A549 (cell line): Measurements from ENCODE around the gene TXNRD2. TPM values are rescaled to one million over a fixed set of nuclear protein-coding genes. Genes with fewer than 3 reads are reported as not detected.

Source experiments
- ATAC-seq, 2 experiments: fragments of 200-7000 bp in 1 of 2; fragments of >200 bp in 1 of 2; cut with Nextera tagmentation in 1 of 2; cut with Tn5 transposase in 1 of 2; 3 replicates each; pipeline versions ENCODE4 v1.8.0 to v1.9.1; 2018 to 2020; ENCODE audit warnings: mild to moderate bottlenecking in 1 of 2, moderate library complexity in 1 of 2
- CTCF ChIA-PET: fragments of 300-600 bp; sonication (Branson Sonifier 250); formaldehyde crosslinking; extraction: SDS; loops from one replicate; lab custom pipeline; 2021; ENCODE audit warnings: antibody characterized with exemption, inconsistent platforms; lab: Yijun Ruan, JAX
- POLR2A ChIA-PET: fragments of 350-600 bp; formaldehyde crosslinking; extraction: SDS; loops from one replicate; lab custom pipeline; 2021; ENCODE audit warnings: antibody characterized with exemption, inconsistent platforms; lab: Yijun Ruan, JAX
- DNase-seq, 2 experiments: peaks; one replicate each; pipeline versions ENCODE4 v3.0.0 to v3.0.0-alpha.2; 2011 to 2016; ENCODE audit warnings: low read depth in 1 of 2, low spot score in 1 of 2
- FAIRE-seq: peaks from 2 replicates; lab custom pipeline; 2011; peaks lifted over from hg19 to GRCh38; lab: Jason Lieb, UNC
- H3K27ac ChIP-seq, 2 experiments: fragments of >200 bp; sonication (Bioruptor Twin); formaldehyde crosslinking; 3 replicates each; pipeline ENCODE4 v1.5.1; 2016 to 2017
- H3K4me1 ChIP-seq: fragments of >200 bp; sonication (Bioruptor Twin); formaldehyde crosslinking; 3 replicates; pipeline ENCODE4 v1.6.1; 2016
- H3K4me2 ChIP-seq: fragments of >200 bp; sonication (Bioruptor Twin); formaldehyde crosslinking; 3 replicates; pipeline ENCODE4 v1.6.1; 2016
- H3K4me3 ChIP-seq: fragments of >200 bp; sonication (Bioruptor Twin); formaldehyde crosslinking; 3 replicates; pipeline ENCODE4 v1.5.1; 2016
- H3K9me3 ChIP-seq: fragments of >200 bp; sonication (Bioruptor Twin); formaldehyde crosslinking; 3 replicates; pipeline ENCODE4 v1.6.1; 2016
- CBX8 ChIP-seq: fragments of 200-600 bp; sonication (generic); IDR thresholded peaks from 2 replicates; pipeline ENCODE4 v1.6.1; 2016
- FOSL2 ChIP-seq, 2 experiments: fragments of 450-650 bp in 1 of 2; fragments of >200 bp in 1 of 2; sonication (Bioruptor Twin) in 1 of 2; formaldehyde crosslinking; IDR thresholded peaks; 2 replicates each; pipeline versions ENCODE4 v1.5.0 to v1.6.1; 2016 to 2020; ENCODE audit warnings: mild to moderate bottlenecking in 1 of 2, moderate library complexity in 1 of 2
- KDM1A ChIP-seq: fragments of 200-600 bp; sonication (generic); IDR thresholded peaks from 2 replicates; pipeline ENCODE4 v1.6.1; 2016; ENCODE audit warnings: low read depth, mild to moderate bottlenecking
- KDM5A ChIP-seq: fragments of 200-600 bp; sonication (generic); IDR thresholded peaks from 2 replicates; pipeline ENCODE4 v1.6.1; 2016; ENCODE audit warnings: antibody characterized with exemption, mild to moderate bottlenecking
- MYC ChIP-seq: IDR thresholded peaks from 2 replicates; pipeline ENCODE4 v1.6.1; 2012; ENCODE audit warnings: mild to moderate bottlenecking, inconsistent platforms, low read length, improper control_type of control experiment, borderline replicate concordance
- NPAS2 ChIP-seq: fragments of 250-450 bp; sonication (Bioruptor Pico); IDR thresholded peaks from 2 replicates; pipeline ENCODE4 v1.8.0; 2022; ENCODE audit warnings: mild to moderate bottlenecking, moderate library complexity, borderline replicate concordance
- RAD21 ChIP-seq, 2 experiments: fragments of >200 bp in 1 of 2; sonication (Bioruptor Twin) in 1 of 2; formaldehyde crosslinking in 1 of 2; IDR thresholded peaks in 1 of 2; conservative IDR thresholded peaks in 1 of 2; 2 replicates in 1 of 2; 3 replicates in 1 of 2; pipeline ENCODE4 v1.6.1; 2012 to 2018; ENCODE audit warnings: inconsistent platforms in 1 of 2
- RNF2 ChIP-seq: fragments of 200-600 bp; sonication (generic); IDR thresholded peaks from 2 replicates; pipeline ENCODE4 v1.6.1; 2016; ENCODE audit warnings: low read depth, mild to moderate bottlenecking, antibody characterized with exemption, moderate library complexity, borderline replicate concordance
- SMC3 ChIP-seq: fragments of >200 bp; sonication (Bioruptor Twin); formaldehyde crosslinking; IDR thresholded peaks from 3 replicates; pipeline ENCODE4 v1.6.1; 2018; ENCODE audit warnings: inconsistent platforms
- SREBF2 ChIP-seq: fragments of 450-650 bp; IDR thresholded peaks from 2 replicates; pipeline ENCODE4 v1.6.1; 2014; ENCODE audit warnings: mild to moderate bottlenecking, moderate library complexity
- TFCP2L1 ChIP-seq: fragments of 250-450 bp; sonication (Bioruptor Pico); IDR thresholded peaks from 2 replicates; pipeline ENCODE4 v1.5.0; 2021; ENCODE audit warnings: mild to moderate bottlenecking
- ZSCAN20 ChIP-seq: fragments of 250-450 bp; sonication (Bioruptor Pico); IDR thresholded peaks from 2 replicates; pipeline ENCODE4 v1.8.0; 2022; ENCODE audit warnings: mild to moderate bottlenecking, moderate library complexity
- WGBS: methylation state at CpG from one replicate; pipeline ENCODE4 v1.1.6; 2017; ENCODE audit errors: missing lambda C conversion rate; 5-methylcytosine and 5-hydroxymethylcytosine counted together
- polyA plus RNA-seq, 4 experiments: library from polyadenylated mRNA; depleted of rRNA in 3 of 4; stranded (reverse); fragments of >200 nt; fragmentation: RNase III in 1 of 4; extraction: RNeasy Plus Mini Kit Qiagen cat#74134 plus additional on column Dnase treatment in 1 of 4; gene quantifications; 2 replicates in 3 of 4; 3 replicates in 1 of 4; pipeline ENCODE4 v1.2.3, GENCODE V29; 2011 to 2017
- TF ChIP-seq, protein P1 (sequence below): fragments of 250-450 bp; sonication (Bioruptor Pico); IDR thresholded peaks from 2 replicates; pipeline ENCODE4 v1.5.0; 2020; ENCODE audit warnings: low read depth, mild to moderate bottlenecking, moderate library complexity
- TF ChIP-seq, protein P2 (sequence below): IDR thresholded peaks from 2 replicates; pipeline ENCODE4 v1.6.1; 2012
- TF ChIP-seq, protein P3 (sequence below): fragments of >200 bp; sonication (Bioruptor Twin); formaldehyde crosslinking; IDR thresholded peaks from 3 replicates; pipeline ENCODE4 v1.6.1; 2016
- TF ChIP-seq, protein P4 (sequence below): fragments of 200-600 bp; sonication (generic); IDR thresholded peaks from 2 replicates; pipeline ENCODE4 v1.6.1; 2016; ENCODE audit warnings: antibody characterized with exemption, mild to moderate bottlenecking, moderate library complexity

Gene TXNRD2
- polyA plus RNA-seq, 2 of the 4 experiments (the other 2 are of a cell fraction), result 16.3 to 25.6 TPM

DNA sequence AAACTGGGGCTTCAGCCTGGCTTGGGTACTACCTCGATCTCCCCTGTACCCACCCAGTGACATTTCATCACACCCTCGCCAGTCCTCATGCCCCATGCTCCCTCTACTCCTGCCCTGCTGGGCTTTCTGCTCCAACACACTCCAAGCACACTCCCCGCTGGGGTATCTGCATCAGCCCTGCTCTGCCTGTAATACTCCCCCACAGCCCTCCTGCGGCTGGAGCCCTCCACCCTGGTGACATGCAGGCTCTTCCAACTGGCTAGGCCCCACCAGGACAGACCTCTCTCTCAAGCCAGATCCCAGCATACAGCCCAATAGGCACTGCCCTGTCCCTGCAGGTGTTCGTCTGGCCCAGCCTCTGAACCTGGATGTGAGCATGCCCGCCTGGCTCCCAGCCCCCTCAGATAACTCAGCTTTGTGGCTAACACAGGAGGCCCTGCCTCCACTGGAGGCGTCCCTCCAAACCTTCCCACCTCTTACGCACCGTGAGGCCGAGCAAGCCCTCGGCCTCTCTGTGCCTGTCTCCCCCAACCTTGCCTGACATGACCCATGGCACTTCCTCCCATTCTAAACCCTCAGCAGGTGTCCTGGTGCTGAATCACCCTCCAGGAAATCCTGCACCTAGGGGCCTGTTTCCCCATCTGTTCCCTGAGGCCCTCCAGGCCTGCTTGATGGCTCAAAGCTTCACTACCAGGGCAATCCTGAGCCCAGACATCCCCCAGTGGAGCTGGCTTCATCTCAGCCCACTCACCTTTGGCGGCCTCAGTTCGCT, 33.5 kb upstream of the TXNRD2 start (continued):
- TF ChIP-seq, protein P1, sequence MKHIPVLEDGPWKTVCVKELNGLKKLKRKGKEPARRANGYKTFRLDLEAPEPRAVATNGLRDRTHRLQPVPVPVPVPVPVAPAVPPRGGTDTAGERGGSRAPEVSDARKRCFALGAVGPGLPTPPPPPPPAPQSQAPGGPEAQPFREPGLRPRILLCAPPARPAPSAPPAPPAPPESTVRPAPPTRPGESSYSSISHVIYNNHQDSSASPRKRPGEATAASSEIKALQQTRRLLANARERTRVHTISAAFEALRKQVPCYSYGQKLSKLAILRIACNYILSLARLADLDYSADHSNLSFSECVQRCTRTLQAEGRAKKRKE, result no peak
- TF ChIP-seq NPAS2 (CRISPR knock-in tag) (no peak), KDM1A (no peak), SREBF2 (no peak), CBX8 (no peak), FOSL2 (IDR thresholded peaks at IDR 0.05) (no peak), FOSL2 (CRISPR knock-in tag; IDR thresholded peaks at IDR 0.05) (no peak), TFCP2L1 (CRISPR knock-in tag) (no peak), ZSCAN20 (CRISPR knock-in tag) (no peak)

DNA sequence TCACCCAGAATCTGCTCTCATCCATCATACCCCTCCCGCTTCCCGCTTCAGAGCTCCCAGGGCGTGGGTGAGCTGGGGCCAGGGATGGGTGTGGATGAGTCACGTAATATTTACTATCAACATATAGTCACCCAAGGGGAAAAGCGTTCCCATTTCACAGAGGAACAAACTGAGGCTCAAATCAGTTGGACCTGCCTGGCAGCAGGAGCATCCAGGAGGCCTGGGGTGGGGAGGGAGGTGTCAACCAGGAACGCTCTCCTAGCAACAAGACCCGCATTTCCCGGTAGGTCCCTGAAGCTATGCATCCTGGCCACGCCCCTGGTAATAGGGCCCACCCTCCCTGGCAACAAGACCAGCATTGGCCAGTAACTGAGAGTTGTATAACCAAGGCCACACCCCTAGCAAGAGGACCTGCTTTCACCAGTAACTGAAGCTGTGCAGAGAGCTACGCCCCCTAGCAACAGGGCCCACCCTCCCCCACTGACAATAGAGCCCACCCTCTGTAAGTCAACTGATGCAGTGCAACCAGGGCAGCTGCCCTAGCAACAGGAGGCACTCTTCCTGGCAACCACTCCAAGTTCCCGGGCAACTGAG, 32.7 kb upstream of the TXNRD2 start:
- 58% methylated on average over 8 of the region's 11 CpGs for WGBS
- Histone ChIP-seq H3K27ac (no peak overlapping the region), H3K4me3 (no peak overlapping the region), H3K9me3 (no peaks in the 10 kb centered on the region), H3K4me2 (no peak overlapping the region), H3K4me1 (peaks cover 5% of the 10 kb centered on the region; the same call in 1 of the 3 replicates)
- TF ChIP-seq FOSL2 (IDR thresholded peaks at IDR 0.05), result no peak
- peak; percentile 45; the same call in 1 of the 2 replicates for TF ChIP-seq FOSL2 (CRISPR knock-in tag; IDR thresholded peaks at IDR 0.05)
- TF ChIP-seq SREBF2, result no peak
- no peak for TF ChIP-seq RNF2
- TF ChIP-seq MYC, result no peak
- no peak for TF ChIP-seq SMC3
- no peak for TF ChIP-seq RAD21 (conservative IDR thresholded peaks at IDR 0.05 in 1 of 2, IDR thresholded peaks at IDR 0.05 in 1 of 2)
- TF ChIP-seq, protein P2, sequence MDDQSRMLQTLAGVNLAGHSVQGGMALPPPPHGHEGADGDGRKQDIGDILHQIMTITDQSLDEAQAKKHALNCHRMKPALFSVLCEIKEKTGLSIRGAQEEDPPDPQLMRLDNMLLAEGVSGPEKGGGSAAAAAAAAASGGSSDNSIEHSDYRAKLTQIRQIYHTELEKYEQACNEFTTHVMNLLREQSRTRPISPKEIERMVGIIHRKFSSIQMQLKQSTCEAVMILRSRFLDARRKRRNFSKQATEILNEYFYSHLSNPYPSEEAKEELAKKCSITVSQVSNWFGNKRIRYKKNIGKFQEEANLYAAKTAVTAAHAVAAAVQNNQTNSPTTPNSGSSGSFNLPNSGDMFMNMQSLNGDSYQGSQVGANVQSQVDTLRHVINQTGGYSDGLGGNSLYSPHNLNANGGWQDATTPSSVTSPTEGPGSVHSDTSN, result no peak
- TF ChIP-seq, protein P3, sequence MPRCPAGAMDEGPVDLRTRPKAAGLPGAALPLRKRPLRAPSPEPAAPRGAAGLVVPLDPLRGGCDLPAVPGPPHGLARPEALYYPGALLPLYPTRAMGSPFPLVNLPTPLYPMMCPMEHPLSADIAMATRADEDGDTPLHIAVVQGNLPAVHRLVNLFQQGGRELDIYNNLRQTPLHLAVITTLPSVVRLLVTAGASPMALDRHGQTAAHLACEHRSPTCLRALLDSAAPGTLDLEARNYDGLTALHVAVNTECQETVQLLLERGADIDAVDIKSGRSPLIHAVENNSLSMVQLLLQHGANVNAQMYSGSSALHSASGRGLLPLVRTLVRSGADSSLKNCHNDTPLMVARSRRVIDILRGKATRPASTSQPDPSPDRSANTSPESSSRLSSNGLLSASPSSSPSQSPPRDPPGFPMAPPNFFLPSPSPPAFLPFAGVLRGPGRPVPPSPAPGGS, result no peak
- TF ChIP-seq KDM5A, result no peak
- TF ChIP-seq, protein P4, sequence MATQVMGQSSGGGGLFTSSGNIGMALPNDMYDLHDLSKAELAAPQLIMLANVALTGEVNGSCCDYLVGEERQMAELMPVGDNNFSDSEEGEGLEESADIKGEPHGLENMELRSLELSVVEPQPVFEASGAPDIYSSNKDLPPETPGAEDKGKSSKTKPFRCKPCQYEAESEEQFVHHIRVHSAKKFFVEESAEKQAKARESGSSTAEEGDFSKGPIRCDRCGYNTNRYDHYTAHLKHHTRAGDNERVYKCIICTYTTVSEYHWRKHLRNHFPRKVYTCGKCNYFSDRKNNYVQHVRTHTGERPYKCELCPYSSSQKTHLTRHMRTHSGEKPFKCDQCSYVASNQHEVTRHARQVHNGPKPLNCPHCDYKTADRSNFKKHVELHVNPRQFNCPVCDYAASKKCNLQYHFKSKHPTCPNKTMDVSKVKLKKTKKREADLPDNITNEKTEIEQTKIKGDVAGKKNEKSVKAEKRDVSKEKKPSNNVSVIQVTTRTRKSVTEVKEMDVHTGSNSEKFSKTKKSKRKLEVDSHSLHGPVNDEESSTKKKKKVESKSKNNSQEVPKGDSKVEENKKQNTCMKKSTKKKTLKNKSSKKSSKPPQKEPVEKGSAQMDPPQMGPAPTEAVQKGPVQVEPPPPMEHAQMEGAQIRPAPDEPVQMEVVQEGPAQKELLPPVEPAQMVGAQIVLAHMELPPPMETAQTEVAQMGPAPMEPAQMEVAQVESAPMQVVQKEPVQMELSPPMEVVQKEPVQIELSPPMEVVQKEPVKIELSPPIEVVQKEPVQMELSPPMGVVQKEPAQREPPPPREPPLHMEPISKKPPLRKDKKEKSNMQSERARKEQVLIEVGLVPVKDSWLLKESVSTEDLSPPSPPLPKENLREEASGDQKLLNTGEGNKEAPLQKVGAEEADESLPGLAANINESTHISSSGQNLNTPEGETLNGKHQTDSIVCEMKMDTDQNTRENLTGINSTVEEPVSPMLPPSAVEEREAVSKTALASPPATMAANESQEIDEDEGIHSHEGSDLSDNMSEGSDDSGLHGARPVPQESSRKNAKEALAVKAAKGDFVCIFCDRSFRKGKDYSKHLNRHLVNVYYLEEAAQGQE, result no peak
- peak; percentile 80; the same call in 1 of the 2 replicates for TF ChIP-seq KDM1A
- peak in 1 of 2 experiments; percentile 67; a peak in 3 of 6 replicates for ATAC-seq
- CTCF ChIA-PET, result interaction anchor here (1.0 to 7.7 kb wide), 4 partner anchors 11 to 76 kb away, joined by 4 to 89 read pairs (median 6); no protein-coding TSS in a partner anchor
- POLR2A ChIA-PET, result no interaction called here
- no peak for FAIRE-seq
- peak; percentile 57 to 62 for DNase-seq
